Activated CD8-positive, alpha-beta T cell treated with anti-CD3 and anti-CD28 coated beads for 36 hours (primary cell): ENCODE results near the gene TMEM178B. TPM values are rescaled to one million over a fixed set of nuclear protein-coding genes. Genes with fewer than 3 reads are reported as not detected.

Experiments used
- ATAC-seq: fragments of 200-7000 bp; cut with Tn5 transposase; one replicate; pipeline ENCODE4 v1.10.0; 2021; ENCODE audit warnings: mild to moderate bottlenecking, moderate library complexity
- CTCF ChIA-PET: fragments of 350-600 bp; sonication (Branson Sonifier 250); formaldehyde crosslinking; loops from one replicate; lab custom pipeline; 2021; ENCODE audit warnings: antibody characterized with exemption; lab: Charles Lee
- POLR2A ChIA-PET: fragments of 350-600 bp; sonication (Branson Sonifier 250); formaldehyde crosslinking; loops from one replicate; lab custom pipeline; 2021; ENCODE audit warnings: antibody characterized with exemption; lab: Charles Lee
- DNase-seq: peaks from one replicate; pipeline ENCODE4 v3.0.0-alpha.2; 2020
- H3K27ac Mint-ChIP-seq: one replicate; pipeline ENCODE4 v1.8.0; 2021; ENCODE audit warnings: mild to moderate bottlenecking, mixed read lengths
- H3K27me3 Mint-ChIP-seq: one replicate; pipeline ENCODE4 v1.8.0; 2021; ENCODE audit warnings: mixed read lengths
- H3K36me3 Mint-ChIP-seq: one replicate; pipeline ENCODE4 v1.8.0; 2021; ENCODE audit warnings: low read depth, mixed read lengths
- H3K4me1 Mint-ChIP-seq: one replicate; pipeline ENCODE4 v1.8.0; 2021; ENCODE audit warnings: low read depth, mixed read lengths
- H3K4me3 Mint-ChIP-seq: one replicate; pipeline ENCODE4 v1.8.0; 2021; ENCODE audit warnings: mild to moderate bottlenecking, moderate library complexity, mixed read lengths
- H3K9me3 Mint-ChIP-seq: one replicate; pipeline ENCODE4 v1.8.0; 2021; ENCODE audit warnings: mixed read lengths
- intact Hi-C: fragments of 100-400 bp; cut with micrococcal nuclease; formaldehyde crosslinking; loops from one replicate; pipeline ENCODE4 v1.10.0; 2022
- total RNA-seq, 2 experiments: library from RNA; stranded (reverse); gene quantifications; one replicate each; pipeline ENCODE4 v1.2.3, GENCODE V29; 2021
- TF ChIP-seq, protein P1 (sequence below): fragments of 200-600 bp; IDR thresholded peaks from one replicate; pipeline ENCODE4 v1.8.0; 2022; ENCODE audit warnings: antibody characterized with exemption, mild to moderate bottlenecking

TMEM178B gene
- total RNA-seq, 2 experiments from 2014 or later: 0.34 to 1.1 TPM

DNA sequence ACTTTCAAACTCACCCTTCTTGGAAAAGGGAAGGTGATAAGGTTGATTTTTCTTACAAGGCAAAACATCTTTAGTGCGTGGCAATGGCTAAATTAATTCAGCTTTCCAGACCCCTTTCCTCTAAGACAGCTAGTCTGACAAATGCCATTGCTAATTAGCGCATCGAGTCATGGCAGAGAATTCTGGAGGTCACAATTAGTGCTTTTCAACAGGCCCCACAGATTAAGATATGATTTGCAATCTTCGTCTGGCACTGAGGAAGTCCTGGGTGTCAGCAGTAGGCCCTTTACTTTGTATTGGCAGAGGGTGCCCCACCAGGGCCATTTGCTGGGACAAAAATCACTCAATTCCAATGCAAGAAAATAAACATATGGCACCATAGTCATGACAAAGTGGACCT is 288.1 kb downstream of the TMEM178B start:
- TF ChIP-seq, protein P1, sequence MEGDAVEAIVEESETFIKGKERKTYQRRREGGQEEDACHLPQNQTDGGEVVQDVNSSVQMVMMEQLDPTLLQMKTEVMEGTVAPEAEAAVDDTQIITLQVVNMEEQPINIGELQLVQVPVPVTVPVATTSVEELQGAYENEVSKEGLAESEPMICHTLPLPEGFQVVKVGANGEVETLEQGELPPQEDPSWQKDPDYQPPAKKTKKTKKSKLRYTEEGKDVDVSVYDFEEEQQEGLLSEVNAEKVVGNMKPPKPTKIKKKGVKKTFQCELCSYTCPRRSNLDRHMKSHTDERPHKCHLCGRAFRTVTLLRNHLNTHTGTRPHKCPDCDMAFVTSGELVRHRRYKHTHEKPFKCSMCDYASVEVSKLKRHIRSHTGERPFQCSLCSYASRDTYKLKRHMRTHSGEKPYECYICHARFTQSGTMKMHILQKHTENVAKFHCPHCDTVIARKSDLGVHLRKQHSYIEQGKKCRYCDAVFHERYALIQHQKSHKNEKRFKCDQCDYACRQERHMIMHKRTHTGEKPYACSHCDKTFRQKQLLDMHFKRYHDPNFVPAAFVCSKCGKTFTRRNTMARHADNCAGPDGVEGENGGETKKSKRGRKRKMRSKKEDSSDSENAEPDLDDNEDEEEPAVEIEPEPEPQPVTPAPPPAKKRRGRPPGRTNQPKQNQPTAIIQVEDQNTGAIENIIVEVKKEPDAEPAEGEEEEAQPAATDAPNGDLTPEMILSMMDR: no peak
- H3K4me3 Mint-ChIP-seq: no peak overlapping the region
- DNase-seq (no peak), ATAC-seq (no peak)
- ChIA-PET CTCF (no interaction called here), POLR2A (no interaction called here)
- H3K4me1 Mint-ChIP-seq: no peaks in the 10 kb centered on the region
- H3K36me3 Mint-ChIP-seq: no peaks in the 10 kb centered on the region
- H3K9me3 Mint-ChIP-seq: no peaks in the 10 kb centered on the region
- intact Hi-C loops: no loop called here
- no peak overlapping the region for H3K27ac Mint-ChIP-seq
- H3K27me3 Mint-ChIP-seq: peaks cover 3% of the 10 kb centered on the region

DNA sequence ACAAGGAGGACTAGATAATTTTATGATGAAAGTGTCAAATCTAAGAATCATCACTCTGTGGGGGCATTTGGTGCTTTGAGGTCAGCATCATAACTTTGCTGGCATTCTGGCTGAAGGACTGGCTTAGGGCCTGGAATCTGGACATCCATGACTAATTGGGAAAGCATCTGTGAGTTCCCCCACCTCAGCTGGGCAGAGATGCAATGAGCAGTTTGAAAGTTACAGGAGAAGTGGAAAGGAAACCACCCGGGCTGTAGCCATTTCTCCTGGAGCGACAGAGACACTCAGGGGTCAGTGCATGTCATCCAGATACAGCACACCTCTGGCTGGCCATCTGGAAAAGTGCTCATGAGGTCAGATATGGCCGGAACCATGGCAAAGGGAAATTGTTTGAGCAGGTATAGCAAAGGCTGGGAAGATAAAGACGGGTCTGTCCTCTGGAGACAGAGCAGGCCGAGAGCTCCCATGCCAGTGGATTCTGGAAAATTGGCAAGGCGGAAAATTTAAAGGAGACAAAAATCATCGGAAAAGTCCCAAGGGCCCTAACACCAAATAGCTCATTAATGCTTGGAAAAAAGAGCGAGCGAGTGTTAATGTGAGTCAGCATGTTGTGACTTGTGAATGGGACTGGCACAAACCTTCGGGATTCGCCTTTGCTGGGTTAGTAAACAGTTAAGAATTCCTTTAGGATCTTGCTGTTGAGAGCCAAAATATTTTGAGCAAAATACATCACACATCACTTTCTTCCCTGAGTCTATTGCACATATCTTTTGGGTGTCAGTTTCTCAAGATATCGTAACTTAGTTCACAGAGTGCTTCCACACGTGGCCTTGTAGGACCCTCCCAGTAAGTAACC is 288.9 kb downstream of the TMEM178B start:
- DNase-seq (no peak), ATAC-seq (no peak)
- Mint-ChIP-seq H3K27ac (no peak overlapping the region), H3K36me3 (no peaks in the 10 kb centered on the region), H3K27me3 (peaks cover 5% of the 10 kb centered on the region), H3K4me1 (no peaks in the 10 kb centered on the region), H3K9me3 (no peaks in the 10 kb centered on the region), H3K4me3 (no peak overlapping the region)
- TF ChIP-seq, protein P1: no peak
- CTCF ChIA-PET: no interaction called here
- intact Hi-C loops: no loop called here
- POLR2A ChIA-PET: no interaction called here

DNA sequence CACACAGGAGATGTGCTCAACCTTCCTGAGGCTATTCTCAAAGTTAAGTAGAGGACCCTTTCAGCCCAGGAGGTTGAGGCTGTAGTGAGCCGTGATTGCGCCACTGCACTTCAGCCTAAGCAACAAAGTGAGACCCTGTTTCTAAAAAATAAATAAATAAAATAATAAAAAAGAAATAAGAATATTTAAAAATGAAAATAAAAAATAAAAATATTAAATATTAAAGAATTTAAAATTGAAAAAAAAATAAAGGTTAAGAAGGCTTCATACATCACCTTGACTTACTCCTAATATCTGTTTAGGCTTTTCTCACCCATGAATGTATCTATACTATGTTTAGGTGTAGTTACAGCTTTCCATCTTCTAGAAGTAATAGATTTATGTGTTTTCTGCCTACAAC is 289.9 kb downstream of the TMEM178B start:
- Mint-ChIP-seq H3K36me3 (no peaks in the 10 kb centered on the region), H3K4me3 (no peak overlapping the region), H3K27ac (no peak overlapping the region), H3K9me3 (no peaks in the 10 kb centered on the region), H3K4me1 (no peaks in the 10 kb centered on the region), H3K27me3 (peaks cover 2% of the 10 kb centered on the region)
- ChIA-PET CTCF (no interaction called here), POLR2A (no interaction called here)
- intact Hi-C loops: no loop called here
- DNase-seq (no peak), ATAC-seq (no peak)
- TF ChIP-seq, protein P1: no peak

DNA sequence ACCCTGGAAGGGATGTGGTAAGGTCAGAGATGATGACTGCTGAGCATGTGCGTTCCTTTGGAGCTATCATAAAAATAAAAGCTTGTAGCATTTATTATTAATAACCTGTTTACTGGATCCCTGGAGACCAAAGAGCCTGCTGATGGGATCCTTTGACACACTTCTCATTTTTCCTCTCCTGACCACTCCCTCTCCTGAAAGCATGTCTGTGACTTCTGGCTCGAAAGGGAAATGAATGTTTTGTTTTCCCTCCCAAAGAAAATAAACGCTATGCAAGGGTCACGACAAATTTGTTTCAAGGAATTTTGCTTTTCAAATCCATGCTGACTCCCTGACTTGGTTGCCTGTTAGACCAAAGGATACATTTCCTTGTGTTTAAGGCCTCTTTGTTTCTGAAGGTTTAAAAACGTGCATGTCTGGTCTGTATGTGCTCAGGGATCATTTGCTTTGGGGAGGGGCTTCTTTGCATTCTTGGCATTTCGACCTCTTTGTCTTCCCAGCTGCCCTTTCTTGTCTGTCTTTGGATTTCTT is 292.3 kb downstream of the TMEM178B start:
- H3K4me3 Mint-ChIP-seq: no peak overlapping the region
- H3K4me1 Mint-ChIP-seq: no peaks in the 10 kb centered on the region
- no peak overlapping the region for H3K27ac Mint-ChIP-seq
- ATAC-seq (no peak), DNase-seq (no peak)
- intact Hi-C loops: no loop called here
- TF ChIP-seq, protein P1: no peak
- no peaks in the 10 kb centered on the region for H3K36me3 Mint-ChIP-seq
- no peaks in the 10 kb centered on the region for H3K9me3 Mint-ChIP-seq
- ChIA-PET CTCF (no interaction called here), POLR2A (no interaction called here)
- H3K27me3 Mint-ChIP-seq: peaks cover 2% of the 10 kb centered on the region

DNA sequence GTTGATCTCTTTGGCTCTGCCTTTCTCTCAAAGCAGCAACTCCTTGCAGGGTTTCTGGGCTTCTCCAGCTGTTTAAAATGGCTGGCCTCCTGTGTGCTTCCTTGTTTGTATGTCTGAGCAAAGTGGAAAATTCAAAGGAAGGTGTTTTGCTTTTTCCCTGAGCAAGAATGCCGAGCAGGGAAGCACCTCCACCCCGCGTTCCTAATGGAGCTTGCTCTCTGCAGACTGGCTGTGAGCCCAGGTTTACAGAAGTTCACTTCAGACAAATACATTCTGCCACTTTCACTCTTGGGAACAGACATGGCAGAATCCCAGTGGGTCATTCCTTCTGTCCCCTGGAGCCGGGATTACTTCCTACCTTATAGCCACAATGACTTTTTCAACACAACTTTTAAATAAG is 295.6 kb downstream of the TMEM178B start:
- TF ChIP-seq, protein P1: no peak
- Mint-ChIP-seq H3K9me3 (no peaks in the 10 kb centered on the region), H3K4me1 (no peaks in the 10 kb centered on the region), H3K36me3 (no peaks in the 10 kb centered on the region), H3K27ac (no peak overlapping the region), H3K27me3 (peaks cover 5% of the 10 kb centered on the region), H3K4me3 (no peak overlapping the region)
- ChIA-PET POLR2A (no interaction called here), CTCF (no interaction called here)
- no peak for DNase-seq
- intact Hi-C loops: no loop called here
- no peak for ATAC-seq
